Islet precursor cell (in vitro differentiated cells): Measurements from ENCODE around the gene SPATA9.
A peak's percentile ranks its signal among the peaks of the same experiment; 100 is the strongest.
"Not testable (repeated sequence)": the region's sequence is repeated elsewhere in the genome, so short reads cannot be mapped to it uniquely, and the experiment has no call there.

ENCODE experiments used
- DNase-seq: peaks from one replicate; pipeline ENCODE4 v3.0.0-alpha.2; 2018

Gene SPATA9

DNA sequence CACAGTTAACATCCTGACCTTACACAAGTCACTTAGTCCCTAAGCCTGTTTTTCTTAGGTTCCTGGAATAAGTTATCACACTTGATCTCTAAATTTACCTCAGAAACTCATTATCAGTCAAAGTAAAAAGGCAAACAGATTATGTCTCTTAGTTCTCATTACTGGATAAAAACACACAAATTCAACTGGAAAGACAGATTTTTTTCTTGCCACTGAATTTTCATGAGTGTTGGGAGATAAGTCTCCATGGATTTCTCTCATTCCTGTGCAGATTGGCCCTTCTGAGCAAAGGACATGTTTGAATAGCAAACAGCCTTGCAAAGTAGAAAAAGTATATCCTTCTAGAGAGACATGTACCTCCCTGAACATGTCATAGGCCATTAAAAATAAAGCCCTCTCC lies 10.2 kb downstream of the SPATA9 start:
- no peak for DNase-seq

DNA sequence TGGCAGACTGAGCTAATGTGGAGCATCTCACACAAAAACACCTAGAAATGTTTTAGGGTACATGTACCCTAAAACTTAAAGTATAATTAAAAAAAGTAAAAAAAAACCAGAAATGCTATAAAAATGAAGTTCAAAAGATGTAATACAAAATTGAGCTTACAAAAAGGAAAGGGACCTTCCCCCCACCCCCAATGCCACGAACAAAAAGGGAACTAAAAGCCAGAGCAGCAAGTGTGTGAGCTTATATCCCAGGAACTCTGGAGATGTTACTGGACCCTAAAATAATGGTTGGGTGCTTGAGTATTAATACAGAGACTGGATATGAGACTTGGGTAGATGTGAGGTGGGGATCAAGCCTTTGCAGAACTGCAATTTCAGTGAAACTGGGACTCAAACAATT lies 11.0 kb downstream of the SPATA9 start:
- DNase-seq, result no peak

DNA sequence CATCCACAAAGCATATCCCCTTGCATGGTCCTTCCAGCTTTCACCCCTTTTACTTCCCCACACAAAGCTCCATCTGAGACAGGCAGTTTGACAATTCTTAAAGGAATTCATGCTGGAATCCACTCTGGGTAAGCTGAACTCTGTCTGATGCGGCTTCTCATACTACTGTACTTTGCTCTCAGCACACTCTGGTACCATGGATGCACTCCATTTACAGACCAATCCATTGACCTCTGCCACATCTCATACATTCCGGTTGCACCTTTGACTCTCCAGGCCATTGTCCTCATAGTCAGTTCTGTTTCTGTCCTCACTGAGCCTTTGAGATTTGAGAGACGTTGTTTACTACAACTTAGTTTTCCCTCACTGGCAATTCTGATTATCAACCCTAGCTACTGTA lies 12.2 kb downstream of the SPATA9 start:
- no peak for DNase-seq

DNA sequence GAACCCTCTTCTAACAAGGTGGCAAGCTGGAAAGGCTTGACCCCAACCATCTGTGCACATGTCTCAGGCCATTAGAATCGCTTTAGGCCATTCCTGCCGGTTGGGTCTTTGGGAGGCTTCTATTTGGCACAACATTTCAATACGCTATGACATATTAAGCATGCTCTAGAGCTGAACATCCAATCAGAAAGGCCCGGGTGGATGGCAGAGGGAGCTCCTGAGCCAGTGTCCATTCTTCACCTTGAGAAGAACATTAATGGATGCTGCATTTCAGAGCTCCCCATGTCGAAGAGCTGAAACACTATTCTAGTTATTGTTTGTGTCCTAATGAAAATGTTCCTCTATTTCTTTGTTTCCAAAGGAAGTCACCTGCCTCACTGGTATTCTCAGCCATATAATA lies 12.8 kb downstream of the SPATA9 start:
- no peak for DNase-seq

DNA sequence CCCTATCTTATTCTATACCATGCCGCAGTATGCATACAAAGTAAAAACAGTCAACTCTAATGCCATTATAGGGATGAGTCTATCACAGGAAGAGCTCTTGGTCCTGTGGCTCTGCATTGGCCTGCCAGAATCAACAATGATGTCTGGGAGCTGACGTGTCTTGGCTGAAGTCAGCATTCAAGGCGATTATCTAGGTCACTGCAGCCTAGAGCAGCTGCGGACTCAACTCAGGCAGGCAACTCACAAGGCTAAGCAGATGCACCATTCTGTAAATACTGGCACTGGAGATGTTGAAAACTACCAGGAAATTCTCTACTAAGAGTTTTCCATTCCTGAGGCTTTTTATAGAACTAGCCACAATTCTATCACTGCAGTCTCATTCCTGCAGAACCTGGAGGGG lies 13.3 kb downstream of the SPATA9 start:
- peak; percentile 66 for DNase-seq

DNA sequence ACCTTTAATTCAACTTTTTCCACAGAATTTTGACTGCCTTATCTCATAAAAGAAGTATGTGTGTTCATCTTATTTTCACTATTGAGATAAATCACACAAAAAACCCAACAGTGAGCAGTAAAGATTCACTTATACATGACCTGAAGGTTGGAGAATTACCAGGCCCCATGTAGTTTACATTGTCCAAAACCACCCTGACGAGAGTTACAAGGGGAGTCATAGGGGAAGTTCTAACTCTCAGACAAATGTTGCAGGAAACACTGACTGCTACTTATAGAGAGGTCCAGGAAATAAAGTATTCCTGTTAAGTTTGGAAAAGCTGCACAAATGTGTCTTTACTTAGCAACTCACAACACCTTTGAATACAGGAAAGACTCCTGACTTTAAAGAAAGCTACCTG lies 14.1 kb downstream of the SPATA9 start:
- no peak for DNase-seq

DNA sequence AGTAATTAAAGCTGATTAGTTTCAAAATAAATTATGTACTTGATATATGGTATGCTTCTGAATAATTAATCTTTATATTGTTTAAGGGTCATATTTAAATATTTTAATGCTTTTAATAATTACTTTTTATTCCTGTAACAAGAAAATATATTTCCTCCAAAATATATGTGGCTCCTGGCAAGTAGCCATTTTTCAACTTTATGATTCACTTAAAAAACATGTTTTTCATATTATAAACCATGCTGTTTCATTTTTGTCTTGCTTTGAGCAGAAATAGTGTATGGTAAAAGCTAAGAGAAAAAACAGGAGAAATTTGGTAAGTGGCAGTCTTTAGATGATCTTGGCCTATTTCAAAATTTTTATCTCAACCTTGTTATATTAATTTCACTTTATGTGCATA lies 14.6 kb downstream of the SPATA9 start:
- no peak for DNase-seq

DNA sequence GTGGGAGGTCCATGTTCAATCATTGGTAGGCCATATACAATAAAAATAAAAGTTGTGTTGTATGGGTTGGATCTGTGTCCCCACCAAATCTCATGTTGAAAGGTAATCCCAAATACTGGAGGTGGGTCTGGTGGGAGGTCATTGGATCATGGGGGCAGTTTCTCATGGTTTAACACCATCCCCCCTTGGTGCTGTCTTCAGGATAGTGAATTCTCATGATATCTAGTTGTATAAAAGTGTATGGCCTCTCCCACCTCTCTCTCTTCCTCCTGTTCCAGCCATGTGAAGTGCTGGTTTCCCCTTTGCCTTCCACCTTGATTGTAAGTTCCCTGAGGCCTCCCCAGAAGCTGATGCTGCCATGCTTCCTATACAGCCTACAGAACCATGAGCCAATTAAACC lies 15.1 kb downstream of the SPATA9 start:
- no peak for DNase-seq

DNA sequence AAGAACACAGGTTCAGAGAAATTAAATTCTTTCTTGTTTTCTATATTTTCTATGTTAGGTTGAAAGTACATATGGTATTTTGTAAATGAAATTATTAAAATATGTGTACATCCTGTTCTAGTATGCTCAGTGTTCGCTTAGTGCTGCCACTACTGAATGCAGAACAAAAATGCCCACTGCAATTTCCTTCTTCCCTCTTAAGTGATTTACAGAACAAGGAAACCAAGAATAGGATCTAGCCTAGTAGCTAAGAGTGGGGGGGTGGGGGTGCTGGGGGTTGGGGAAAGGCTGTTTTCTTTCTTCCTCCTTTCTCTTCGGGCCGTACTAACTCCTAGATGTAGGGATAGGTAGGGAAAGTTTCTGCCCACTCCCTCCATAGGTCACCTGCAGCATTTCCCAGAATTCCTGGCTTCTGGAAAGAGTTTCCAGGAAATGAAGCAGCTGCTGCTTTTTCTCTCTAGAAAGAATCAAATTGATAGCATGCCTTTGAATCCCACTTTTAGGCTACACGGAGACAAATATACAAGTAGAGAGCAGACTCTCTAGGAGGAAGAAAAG lies 15.7 kb downstream of the SPATA9 start:
- DNase-seq, result no peak

DNA sequence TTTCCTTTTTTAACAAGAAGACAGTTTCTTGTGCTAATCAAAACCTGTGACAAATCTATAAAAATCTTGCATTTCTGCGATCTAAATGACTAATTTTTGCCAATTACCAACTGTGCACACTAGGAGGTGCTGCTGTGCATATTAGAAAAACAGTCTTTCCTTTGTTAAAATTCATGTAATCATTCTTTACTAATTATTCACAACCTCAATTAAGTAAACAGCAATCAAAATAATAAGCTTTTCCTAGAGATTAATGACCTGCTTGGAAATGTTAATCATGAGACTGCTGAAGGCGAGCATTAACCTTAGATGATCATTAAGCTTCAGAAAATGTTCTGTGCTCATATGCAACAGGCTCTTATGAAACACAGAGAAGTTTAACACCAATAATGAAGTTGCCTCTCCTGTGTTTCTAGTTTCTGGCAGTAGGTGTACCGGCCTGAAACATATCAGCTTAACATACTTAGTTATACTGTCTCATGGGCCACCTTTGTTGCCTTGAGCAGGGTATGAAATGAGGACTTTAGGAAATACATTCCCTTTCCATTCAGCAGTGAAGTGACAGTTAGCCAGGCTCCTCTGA lies 18.5 kb downstream of the SPATA9 start:
- no peak for DNase-seq

DNA sequence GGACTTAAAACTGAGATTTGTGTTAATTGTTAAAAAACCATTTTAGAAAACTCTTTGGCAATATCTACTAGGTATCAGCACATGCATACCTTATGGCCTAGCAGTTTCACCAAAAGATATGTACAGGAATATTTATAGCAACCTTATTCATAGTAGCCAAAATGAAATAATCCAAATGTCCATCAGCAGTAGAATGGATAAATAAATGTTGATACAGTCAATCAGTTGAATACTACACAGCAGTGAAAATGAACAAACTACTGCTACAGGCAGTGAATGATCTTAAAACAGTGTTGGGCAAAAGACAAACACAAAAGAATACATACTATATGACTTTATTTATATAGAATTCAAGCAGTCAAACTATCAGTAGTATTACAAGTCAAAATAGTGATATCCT lies 19.8 kb downstream of the SPATA9 start:
- no peak for DNase-seq

DNA sequence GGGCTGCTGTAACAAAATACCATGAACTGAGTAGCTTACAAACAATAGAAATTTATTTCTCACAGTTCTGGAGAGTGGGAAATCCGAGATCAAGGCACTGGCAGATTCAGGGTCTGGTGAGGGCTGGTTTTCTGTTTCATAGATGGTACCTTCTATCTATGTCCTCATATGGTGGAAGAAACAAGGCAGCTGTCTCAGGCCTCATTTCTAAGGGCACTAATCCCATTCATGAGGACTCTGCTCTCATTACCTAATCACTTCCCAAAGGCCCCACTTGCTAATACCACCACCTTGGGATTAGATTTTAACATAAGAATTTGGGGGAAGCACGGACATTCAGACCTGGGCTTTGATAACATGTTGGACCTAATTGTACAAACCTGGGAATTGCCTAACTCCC lies 22.7 kb downstream of the SPATA9 start:
- DNase-seq, result no peak

DNA sequence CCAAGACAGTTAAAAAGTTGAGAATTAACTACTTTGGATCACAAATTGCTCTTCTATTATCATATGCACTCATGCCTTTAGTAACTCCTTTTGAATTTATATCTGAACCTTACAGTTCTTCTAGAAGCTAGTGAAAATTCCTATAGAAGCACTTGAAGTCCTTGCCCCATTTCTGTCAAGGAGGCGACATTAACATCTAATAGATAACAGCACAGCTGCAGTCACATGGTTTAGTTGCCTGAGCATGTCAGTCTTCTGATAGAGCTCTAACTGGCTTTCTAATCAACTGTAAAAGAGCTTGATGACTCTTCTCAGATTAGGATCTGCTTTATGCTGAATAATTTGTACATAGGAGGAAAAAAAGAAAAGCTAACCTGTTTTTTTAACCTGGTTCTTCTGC lies 27.2 kb downstream of the SPATA9 start:
- DNase-seq, result no peak

DNA sequence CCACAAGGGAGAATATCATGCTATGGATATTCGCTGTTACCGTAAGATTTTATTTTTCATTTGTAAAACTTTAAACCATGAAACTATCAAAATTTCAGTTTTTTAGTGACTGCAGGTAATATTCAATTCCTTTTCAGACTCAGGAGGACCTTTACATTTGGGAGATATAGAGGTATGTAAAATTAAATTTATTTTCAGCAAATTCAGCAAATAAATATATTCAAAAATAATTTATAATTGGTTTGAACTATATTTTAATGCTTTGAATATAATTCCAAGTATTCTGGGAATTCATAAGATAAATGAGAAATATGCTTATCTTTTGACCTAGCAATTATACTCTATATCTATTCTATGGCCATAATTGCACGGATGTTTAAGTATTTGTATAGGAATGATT lies 28.6 kb downstream of the SPATA9 start:
- DNase-seq, result no peak

DNA sequence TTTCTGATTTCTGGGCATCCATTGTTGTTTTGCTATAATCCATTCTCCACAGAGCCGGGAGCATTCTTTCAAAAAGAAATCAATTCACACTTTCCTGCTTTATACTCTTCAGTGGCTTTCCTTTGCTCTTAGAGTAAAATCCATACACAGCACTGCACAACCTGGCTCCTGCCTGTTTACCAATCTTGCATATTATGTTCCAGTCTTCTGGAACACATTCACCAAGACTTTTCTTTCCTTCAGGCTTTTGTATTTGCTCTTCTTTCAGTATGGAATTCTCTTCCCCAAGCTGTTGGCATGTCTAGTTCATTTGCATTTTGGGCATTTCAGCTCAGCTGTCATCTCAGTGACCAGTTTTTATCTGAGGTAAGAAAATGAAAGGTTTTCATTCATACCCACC lies 29.9 kb downstream of the SPATA9 start:
- no peak for DNase-seq

DNA sequence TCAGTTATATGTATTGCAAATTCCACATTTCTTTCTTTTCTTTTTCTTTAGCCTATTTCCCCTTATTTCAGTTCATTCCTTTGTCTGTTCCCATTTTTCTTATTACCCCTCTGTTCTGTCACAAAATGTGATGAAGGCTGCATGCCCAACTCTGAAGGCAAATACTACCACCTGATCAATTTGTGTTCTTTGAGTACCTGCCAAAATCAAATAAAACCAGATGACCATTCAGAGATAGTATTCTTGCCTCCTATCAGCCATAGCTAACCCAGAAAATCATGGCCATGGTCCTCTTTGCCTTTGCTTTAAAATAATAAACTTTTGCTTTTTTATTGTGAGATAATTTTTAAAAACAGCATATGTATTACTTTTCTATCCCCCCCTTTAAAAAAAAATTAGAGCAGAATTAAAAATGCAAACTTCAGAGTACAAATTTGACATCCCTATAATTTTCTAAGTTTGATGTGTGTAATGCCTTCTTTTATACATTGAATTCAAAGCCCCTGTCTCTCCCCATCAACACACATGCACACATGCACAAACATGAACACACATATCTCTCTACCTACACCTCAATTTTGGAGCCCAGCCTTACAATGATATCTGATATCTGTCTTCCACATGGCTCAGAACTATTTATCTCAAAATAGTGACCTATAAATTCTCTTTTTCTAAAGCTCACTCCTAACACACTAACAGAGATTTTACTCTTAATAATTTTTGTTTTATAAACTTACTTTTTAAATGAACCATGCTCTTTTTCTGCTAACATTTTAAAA lies 32.8 kb downstream of the SPATA9 start:
- no peak for DNase-seq

DNA sequence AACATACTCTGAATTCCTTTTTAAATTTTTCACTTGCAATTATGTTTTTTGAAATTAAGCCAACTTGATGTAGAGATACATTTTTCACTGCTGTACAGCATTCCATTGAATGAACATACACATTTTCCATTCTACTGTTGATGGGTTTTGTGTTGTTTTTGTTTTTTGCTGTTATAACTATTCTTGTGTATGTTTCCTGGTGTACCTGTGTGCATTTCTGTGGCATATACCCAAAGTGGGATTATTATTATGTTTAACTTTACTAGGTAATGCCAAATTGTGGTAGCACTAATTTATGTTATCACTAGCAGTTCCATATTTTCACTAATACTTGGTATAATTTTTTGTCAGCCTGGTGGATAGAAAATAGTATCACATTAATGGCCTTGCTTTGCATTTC lies 33.5 kb downstream of the SPATA9 start:
- no peak for DNase-seq

DNA sequence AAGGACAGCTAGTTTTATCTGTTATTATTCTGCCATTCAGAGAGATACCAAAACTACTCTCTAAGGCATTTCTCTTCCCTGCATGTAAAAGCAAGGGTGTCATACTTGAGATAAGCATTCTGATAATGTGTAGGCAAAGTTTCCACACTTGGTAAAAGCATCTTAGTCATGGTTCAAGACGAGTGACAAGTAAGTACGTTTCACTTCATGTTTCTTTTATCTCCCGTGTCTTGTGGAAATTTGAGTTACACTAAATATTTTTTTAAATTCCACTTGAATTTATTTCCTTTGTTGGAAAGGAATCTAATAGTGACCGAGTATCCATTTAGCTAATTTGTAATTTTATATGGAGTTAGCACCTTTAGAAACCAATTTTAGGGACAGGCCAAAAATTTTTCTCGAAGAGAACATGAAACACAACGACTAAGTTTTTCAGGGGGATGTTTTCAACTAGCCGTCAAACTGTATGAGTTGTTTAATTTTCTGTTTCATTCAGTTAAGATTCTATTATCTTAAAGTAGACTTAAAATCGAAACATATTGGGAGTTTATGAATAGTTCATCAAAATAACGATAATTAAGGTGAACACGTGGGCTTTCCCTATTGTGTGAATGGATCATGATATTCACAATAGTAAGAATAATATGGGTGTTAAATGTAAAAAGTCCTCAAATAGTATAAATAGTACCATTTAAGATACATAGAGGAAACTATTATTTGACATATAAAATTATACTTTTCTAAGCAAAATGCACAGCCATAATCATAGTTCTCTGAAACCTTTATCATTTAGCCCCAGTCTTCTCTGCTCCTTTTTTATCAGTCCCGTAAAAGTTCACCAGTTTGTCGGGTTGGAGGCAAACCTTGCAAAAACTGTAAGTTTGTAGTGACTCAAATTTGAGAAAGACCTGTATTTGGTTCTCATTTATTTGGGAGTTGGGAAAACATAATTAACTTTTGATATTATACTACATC lies 34.6 kb downstream of the SPATA9 start:
- DNase-seq, result no peak

DNA sequence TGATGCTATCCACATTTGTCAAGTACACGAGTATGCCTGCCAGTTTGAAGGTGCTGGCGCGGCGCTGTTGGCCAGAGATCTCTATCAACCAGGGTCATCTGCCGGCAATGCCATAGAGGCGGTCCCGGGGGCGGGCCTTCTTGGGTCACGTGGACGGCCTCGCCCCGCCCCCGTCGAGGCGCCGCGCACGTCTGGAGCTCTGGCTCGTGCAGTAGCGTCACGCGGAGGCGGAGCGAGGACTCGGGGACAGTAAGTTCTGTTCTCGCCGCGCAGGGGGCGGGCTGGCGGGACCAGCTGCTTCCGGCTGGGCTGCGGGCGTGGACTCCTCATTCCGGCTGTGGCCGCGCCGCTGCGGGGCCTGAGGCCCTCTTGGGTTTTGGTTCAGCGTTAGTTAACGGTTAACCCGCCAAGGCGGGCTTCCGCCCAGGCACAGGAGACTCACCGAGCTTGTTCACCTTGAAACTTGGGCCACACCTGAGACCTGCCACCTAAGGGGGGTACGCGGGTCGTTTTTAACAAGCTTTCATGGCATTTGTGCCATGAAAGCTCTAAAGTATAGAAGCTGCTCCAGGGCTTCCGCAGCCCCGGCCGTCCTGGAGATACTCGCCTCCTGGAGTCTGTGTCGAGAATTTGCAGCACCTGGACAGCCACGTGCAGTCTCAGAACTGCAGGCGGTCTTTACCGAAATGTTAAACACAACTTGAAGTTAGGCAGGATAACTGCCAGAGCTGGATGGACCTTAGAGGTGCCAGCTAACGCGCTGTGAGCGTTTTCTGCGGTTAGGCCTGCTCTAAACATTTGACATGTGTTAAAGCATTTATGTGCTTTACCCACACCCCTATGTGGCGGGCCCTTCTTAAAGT lies 36.0 kb downstream of the SPATA9 start, which contains the start of gene RFESD:
TSS of gene RFESD (plus strand) at position 209 of the 863 bp plus-strand sequence. CDS start 5,495 bp downstream, outside the sequence.
- peak; percentile 98 for DNase-seq

DNA sequence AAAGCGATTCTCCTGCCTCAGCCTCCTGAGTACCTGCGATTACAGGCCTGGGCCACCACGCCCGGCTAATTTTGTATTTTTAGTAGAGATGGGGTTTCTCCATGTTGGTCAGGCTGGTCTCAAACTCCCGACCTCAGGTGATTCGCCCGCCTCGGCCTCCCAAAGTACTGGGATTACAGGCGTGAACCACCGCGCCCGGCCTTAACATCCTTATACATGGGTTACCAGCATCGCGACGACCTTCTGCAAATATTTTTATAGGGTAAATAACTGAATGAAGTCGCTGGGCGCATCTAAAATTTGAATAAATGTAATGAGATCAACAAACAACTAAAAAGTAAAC lies 36.6 kb downstream of the SPATA9 start:
- DNase-seq, result not testable (repeated sequence)

DNA sequence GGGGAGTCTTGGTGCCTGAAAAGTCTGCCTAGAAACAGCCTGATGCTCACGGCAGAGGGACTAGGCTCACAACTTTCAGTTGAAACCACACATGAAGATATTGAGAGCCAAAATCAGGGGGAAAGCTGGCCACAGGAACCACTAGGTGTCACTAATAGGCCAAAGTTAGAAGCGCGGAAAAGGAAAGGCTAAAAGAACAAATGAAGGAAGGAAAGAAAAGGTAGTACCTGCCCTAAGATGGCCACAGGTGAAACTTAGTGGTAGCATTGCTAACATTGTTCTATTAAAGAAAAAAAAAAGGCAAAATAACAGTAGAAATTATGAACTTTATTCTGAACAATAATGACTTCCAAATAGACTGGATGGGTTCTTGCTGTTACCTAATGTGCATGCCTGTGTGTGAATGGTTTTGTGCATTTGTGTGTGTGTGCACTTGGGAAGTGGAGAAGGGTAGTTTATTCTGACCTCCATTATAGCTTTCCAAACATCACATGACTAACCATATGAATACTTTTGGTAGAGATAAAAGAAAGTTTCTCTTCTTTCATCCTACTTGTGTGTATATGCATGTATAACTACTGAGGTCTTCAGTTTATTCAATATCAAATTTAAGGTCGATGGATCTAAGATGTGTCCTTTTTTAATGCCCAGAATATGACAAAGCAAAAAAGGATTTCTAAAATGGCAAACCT lies 38.3 kb downstream of the SPATA9 start:
- DNase-seq, result peak; percentile 76

DNA sequence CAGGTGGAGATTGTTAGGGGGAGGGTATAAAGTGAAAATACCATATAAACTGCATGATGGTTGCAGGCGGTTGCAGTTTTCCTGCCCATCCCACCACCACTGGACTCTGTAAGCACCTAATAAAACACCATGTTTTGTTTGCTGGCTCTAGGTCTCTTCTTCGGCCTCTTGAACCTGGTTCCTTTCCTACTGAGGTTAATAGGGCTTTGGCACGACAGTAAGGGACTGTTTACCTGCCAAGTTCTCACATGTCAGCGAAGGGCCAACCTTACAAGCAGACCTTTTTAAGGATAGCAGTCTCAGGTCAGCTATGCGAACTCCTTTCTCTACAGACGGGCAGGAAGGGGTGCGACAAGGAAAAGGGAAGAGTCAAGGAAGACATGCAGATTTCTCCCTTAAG lies 39.6 kb downstream of the SPATA9 start:
- DNase-seq, result no peak
